HG03342 (cell line): ENCODE measurements around the gene LINGO1.

Source experiments
- ATAC-seq: cut with Tn5 transposase; IDR thresholded peaks from one replicate; pipeline ENCODE4 v1.9.1; 2021; ENCODE audit warnings: mild to moderate bottlenecking, moderate library complexity; ENCODE audit not compliant: unreplicated experiment

LINGO1 gene

GRCh38 chr15:77633134-77633912 is 611 bp upstream of the LINGO1 start:
- peak; percentile 63 for ATAC-seq

- ATAC-seq = no peak
Measured at GRCh38 chr15:77631745-77632533, 773 bp downstream of the LINGO1 start.

- no peak for ATAC-seq
Measured at GRCh38 chr15:77630956-77631744, 1.6 kb downstream of the LINGO1 start.

GRCh38 chr15:77630056-77630455 is 2.7 kb downstream of the LINGO1 start:
- ATAC-seq = no peak

DNA sequence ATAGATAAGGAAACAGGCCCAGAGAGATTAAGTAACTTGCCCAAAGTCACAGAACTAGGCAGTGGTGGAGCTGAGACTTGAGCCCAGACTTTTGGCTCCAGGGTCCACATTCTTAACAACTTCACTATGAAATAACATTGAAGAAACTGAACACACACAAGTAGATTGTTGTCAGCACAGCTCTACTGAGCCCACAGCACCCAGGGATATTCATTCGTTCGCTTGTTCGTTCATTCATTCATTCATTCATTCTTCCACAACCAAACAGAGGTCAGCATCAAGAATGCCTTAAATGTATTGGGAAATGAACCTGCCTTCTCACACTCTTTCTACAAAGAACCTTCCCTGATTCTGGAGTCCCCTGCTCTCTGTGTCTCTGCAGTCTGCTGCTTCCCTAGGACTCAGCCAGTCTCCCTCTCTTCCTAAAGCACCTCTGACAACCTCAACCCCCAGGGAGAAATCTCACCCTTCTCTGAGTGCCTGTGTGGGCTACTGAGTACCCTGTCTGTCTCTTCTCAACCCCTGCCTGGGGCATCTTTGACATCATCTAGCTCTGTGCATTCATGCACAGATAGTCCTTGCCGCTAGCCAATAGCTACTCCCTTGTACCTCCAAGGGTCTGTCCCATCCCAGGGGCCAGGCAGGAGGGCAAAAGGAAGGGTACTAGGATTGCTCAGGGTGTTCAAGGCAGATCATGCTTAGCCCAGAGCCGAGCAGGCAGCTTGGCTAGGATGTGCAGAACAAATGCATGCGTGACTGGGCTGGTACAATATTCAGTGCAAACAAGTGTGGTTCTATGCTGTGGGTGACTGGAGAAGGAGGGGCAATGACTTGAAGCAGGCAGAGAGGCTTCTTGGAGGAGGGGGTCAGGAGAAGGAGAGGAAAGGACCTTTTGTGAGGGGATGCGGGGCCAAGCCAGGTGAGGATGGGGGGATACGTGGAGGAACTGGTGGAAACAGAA is 3.4 kb downstream of the LINGO1 start:
- ATAC-seq = no peak

- ATAC-seq = no peak
Measured at GRCh38 chr15:77628010-77628409, 4.7 kb downstream of the LINGO1 start.

DNA sequence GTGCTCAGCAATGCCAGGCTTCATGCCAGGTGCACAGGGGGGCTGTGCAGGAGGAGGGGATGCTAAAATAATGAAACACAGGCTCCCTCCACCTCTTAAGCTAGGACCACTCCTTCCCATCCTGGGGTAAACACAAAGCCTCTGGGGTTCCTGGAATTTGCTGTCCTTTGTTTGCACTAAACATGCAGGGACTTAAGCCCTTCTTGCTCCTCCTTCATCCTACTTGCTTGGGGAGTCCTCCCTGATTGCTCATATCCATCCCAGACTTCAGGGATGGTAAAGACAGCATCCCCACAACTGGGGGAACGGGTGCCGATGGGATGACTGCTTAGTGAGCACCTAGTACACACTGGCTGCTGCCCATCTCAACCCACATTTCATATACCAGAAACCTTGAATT is 5.1 kb downstream of the LINGO1 start:
- ATAC-seq = no peak

- ATAC-seq = no peak
Measured at GRCh38 chr15:77627067-77627466, 5.6 kb downstream of the LINGO1 start.

DNA sequence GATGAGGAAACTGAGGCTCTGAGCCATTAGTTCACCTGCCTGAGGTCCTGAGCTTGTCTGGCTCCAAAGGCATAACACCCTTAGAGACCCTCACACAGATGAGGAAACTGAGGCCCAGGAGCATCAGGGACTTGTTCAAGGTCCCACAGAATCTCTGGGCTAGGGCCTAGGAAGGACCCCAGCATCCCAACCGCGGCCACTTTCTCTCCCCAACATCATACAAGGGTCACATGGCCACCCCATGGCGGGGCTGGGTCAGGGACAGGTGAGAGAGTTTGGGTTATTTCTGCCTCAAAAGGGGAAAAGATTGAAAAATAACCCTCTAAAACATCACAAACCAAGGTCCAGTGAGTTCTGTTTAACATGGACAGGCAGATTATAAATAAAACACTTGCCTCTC is 6.7 kb downstream of the LINGO1 start:
- ATAC-seq = no peak

DNA sequence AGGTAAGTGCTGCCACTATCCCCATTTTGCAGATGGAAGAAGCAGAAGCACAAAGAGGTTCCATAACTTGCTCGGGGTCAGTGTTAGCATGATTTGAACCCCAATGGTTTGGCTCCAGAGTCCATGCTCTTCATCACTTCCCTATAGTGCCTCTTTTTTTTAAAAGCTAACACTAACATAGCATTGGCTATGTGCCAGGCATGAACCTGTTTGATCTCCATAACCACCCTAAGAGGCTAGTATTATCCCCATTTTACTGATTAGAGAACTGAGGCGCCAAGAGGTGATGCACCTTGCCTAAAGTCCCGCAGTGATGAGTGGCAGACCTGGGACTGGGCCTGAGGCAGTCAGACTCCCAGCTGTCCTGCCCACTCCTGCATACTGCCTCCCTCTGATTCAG is 7.3 kb downstream of the LINGO1 start:
- ATAC-seq = no peak

DNA sequence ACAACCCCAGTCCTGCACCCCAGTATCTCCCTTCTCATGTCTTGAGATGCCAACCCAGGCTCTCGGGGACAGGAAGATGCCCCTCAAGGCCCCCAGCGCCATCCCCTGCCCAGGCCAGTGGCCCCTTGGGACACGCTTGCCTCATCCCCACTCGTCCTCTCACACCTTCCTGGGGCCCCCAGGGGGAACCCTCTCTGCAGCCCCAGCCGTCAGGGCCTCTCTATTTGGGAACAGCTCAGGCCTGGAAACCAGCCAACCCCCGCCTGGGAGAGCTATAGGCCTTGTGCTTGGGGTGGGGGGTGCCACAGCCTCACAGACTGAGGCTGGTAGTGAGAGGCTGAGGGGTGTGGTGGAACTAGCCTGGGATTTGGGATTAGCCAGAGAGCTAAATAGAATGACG is 7.8 kb downstream of the LINGO1 start:
- ATAC-seq = no peak

- no peak for ATAC-seq
Measured at GRCh38 chr15:77623755-77624524, 8.8 kb downstream of the LINGO1 start.

DNA sequence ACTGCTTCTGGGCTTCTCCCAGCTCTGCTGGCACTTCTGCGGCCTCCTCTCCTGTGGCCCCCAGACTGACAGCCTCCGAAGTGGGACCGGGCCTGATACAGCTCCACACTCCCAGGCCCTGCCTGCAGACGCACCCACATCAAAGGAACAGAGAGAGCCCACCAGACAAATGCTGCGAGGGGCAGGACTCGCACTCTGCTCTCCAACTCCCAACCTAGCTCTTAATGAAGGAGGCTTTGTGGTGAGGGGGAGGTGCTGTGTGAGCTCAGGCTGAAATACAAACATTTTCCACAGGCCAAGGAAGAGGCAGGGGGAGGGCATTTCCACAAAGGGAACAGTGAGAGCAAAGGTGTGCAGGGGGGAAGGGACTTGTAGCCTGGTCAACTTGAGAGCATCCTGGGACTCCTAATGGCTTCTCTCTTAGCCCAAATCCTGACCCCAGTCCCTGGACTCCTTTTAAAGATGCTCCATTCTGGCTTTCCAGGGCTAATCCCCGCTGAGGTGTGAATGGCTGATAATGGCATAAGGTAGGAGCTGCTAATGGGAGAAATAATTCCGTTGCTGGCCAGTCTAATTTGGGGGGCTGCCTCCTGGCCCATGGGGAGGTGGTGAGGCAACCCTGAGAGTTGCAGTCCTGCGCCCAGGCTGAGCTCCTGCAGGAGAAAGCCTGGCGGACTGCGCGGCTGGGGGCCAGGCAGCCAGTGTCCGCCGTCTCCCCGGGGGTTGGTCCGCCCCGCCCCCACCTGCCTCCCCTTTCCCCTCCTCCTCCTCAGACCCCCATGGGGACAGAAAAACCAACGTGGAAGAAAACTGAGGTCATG is 9.6 kb downstream of the LINGO1 start:
- ATAC-seq = no peak

- ATAC-seq = no peak
Measured at GRCh38 chr15:77622209-77622933, 10.3 kb downstream of the LINGO1 start.

GRCh38 chr15:77621847-77622208 is 10.9 kb downstream of the LINGO1 start:
- ATAC-seq = no peak

DNA sequence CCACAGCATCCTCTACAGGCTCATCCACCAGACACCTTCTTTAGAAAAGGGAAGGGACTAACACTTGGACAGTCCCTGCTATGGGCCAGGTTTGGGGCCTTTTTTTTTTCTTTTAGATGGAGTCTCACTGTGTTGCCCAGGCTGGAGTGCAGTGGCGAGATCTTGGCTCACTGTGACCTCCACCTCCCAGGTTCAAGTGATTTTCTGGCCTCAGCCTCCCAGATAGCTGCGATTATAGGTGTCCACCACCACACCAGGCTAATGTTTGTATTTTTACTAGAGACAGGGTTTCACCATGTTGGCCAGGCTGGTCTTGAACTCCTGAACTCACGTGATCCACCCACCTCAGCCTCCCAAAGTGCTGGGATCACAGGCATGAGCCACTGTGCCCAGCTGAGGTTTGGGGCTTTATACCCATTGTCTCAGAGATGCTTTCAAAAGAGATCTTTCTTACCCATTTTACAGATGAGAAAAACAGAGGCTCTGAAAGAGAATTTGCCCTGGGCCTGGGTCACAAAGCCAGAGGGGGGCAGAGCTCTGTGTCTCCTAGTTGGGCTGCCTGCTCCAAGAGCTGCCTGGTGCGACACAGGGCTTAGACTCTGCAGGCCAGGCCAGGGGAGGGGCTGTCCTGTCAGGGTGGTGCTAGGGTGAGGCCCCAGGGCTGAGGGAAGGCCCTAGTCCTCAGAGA is 11.6 kb downstream of the LINGO1 start:
- ATAC-seq = no peak

DNA sequence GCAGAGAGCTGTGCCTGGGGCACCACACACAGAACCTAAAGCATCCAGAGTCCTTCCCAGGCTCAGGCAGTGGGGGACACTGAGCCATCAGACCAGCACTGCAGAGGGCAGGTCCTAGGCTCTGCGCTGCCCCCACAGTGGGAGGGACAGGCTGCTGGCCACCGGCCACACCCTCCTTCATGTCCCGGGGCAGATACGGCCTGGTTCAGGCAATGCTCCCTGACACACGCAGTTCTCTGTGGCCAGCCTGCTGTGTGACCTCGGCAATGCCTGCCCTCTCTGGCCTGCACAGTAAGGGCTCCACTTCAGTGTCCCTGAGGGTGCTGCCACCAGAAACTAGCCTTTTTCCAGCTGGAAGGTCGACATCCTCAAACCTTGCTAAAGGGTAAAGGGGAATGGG is 12.4 kb downstream of the LINGO1 start:
- no peak for ATAC-seq

DNA sequence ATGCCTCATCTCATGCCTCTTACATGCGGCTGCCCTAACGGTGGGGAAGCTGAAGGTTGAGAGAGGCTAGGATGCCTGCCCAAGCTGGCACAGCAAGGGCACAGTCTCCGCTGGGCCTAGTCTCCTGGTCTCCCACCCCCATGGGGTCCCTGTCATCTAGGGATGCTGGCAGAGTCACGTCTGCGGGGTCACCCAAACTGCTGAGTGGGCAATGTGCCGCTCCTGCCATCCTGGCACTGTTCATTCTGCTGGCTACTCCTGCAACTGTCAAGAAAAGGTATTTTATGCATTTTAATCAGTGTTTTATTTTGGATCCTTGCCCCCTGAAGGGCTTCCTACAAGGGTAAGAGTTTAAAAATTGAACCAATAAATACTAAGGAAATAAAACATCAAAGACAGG is 12.8 kb downstream of the LINGO1 start:
- no peak for ATAC-seq
